ENCODE results near the gene SLC8A1.

SLC8A1 gene

GRCh38 chr2:40371525-40372282, 80.2 kb downstream of the SLC8A1 start:
- TF ChIP-seq CTCF (IDR thresholded peaks at IDR 0.05; ENCODE audit: insufficient read depth, low read depth, low read length, missing control alignments): no peak
- DNase-seq (ENCODE audit: low read depth): no peak

GRCh38 chr2:40370007-40370395, 81.9 kb downstream of the SLC8A1 start:
- no peak overlapping the region for H3K4me3 ChIP-seq (ENCODE audit: low read depth, low read length)
- no peak for DNase-seq (ENCODE audit: low read depth)
- no peak for TF ChIP-seq CTCF (IDR thresholded peaks at IDR 0.05; ENCODE audit: insufficient read depth, low read depth, low read length, missing control alignments)

More at GRCh38 chr2:40371525-40372282, 80.2 kb downstream of the SLC8A1 start:
- no peak overlapping the region for H3K4me3 ChIP-seq (ENCODE audit: low read depth, low read length)

- no peak for TF ChIP-seq CTCF (IDR thresholded peaks at IDR 0.05; ENCODE audit: insufficient read depth, low read depth, low read length, missing control alignments)
- no peak overlapping the region for H3K4me3 ChIP-seq (ENCODE audit: low read depth, low read length)
- DNase-seq (ENCODE audit: low read depth): no peak
These were observed 82.5 kb downstream of the SLC8A1 start for GRCh38 chr2:40369267-40370006.

- no peak overlapping the region for H3K4me3 ChIP-seq (ENCODE audit: low read depth, low read length)
- TF ChIP-seq CTCF (IDR thresholded peaks at IDR 0.05; ENCODE audit: insufficient read depth, low read depth, low read length, missing control alignments): no peak
- DNase-seq (ENCODE audit: low read depth): no peak
These were observed 84.2 kb downstream of the SLC8A1 start for GRCh38 chr2:40367652-40368051.

GRCh38 chr2:40367032-40367431, 84.9 kb downstream of the SLC8A1 start:
- TF ChIP-seq CTCF (IDR thresholded peaks at IDR 0.05; ENCODE audit: insufficient read depth, low read depth, low read length, missing control alignments): no peak
- no peak for DNase-seq (ENCODE audit: low read depth)
- no peak overlapping the region for H3K4me3 ChIP-seq (ENCODE audit: low read depth, low read length)

- no peak for TF ChIP-seq CTCF (IDR thresholded peaks at IDR 0.05; ENCODE audit: insufficient read depth, low read depth, low read length, missing control alignments)
- no peak overlapping the region for H3K4me3 ChIP-seq (ENCODE audit: low read depth, low read length)
- no peak for DNase-seq (ENCODE audit: low read depth)
These were observed 87.6 kb downstream of the SLC8A1 start for GRCh38 chr2:40364151-40364874.
